H1 (cell line): Measurements from ENCODE around the gene RHBG. TPM values are rescaled to one million over a fixed set of nuclear protein-coding genes. Genes with fewer than 3 reads are reported as not detected.

Experiments used
- CTCF ChIA-PET: fragments of 300-600 bp; sonication (Branson Sonifier 250); formaldehyde crosslinking; loops from one replicate; lab custom pipeline; 2021; ENCODE audit not compliant: partially characterized antibody; lab: Charles Lee
- POLR2A ChIA-PET: fragments of 300-600 bp; sonication (Branson Sonifier 250); formaldehyde crosslinking; loops from one replicate; lab custom pipeline; 2021; ENCODE audit warnings: inconsistent platforms; ENCODE audit not compliant: partially characterized antibody; lab: Charles Lee
- DNase-seq, 2 experiments: peaks; one replicate each; pipeline versions ENCODE4 v3.0.0 to v3.0.0-alpha.2; 2010 to 2022; ENCODE audit warnings: low spot score in 2 of 2, low read depth in 1 of 2, mixed read lengths in 1 of 2
- FAIRE-seq: peaks from 2 replicates; lab custom pipeline; 2011; peaks lifted over from hg19 to GRCh38; lab: Jason Lieb, UNC
- H2AFZ ChIP-seq: 2 replicates; pipeline ENCODE4 v1.8.1; 2012; ENCODE audit warnings: low read length, inconsistent platforms
- H2AK5ac ChIP-seq: 2 replicates; pipeline ENCODE4 v1.6.1; 2013; ENCODE audit warnings: low read depth, low read length
- H2BK120ac ChIP-seq: replicated peaks from 2 replicates; pipeline ENCODE3; 2013; ENCODE audit warnings: low read depth, low read length, inconsistent platforms
- H2BK12ac ChIP-seq: 2 replicates; pipeline ENCODE4 v1.6.1; 2013; ENCODE audit warnings: low read depth, low read length
- H2BK15ac ChIP-seq: 2 replicates; pipeline ENCODE4 v1.6.1; 2013; ENCODE audit warnings: low read length
- H2BK20ac ChIP-seq: 2 replicates; pipeline ENCODE4 v1.6.1; 2013; ENCODE audit warnings: low read length
- H2BK5ac ChIP-seq: 2 replicates; pipeline ENCODE4 v1.6.1; 2013; ENCODE audit warnings: low read depth, low read length
- H3K14ac ChIP-seq: 2 replicates; pipeline ENCODE4 v1.6.1; 2013; ENCODE audit warnings: inconsistent platforms; ENCODE audit not compliant: insufficient read length
- H3K18ac ChIP-seq: 2 replicates; pipeline ENCODE4 v1.6.1; 2013; ENCODE audit warnings: low read length; ENCODE audit errors: extremely low read depth
- H3K23ac ChIP-seq: 2 replicates; pipeline ENCODE4 v1.6.1; 2013; ENCODE audit warnings: inconsistent platforms; ENCODE audit not compliant: insufficient read length
- H3K23me2 ChIP-seq: 2 replicates; pipeline ENCODE4 v1.6.1; 2013; ENCODE audit warnings: low read depth, low read length
- H3K27ac ChIP-seq: 2 replicates; pipeline ENCODE4 v1.6.1; 2011; ENCODE audit warnings: low read depth, low read length, inconsistent platforms
- H3K27me3 ChIP-seq, 4 experiments: replicated peaks in 1 of 4; 1 replicate in 1 of 4; 2 replicates in 3 of 4; pipeline versions ENCODE4 v1.6.1 to v1.8.1; 2011 to 2013; ENCODE audit warnings: low read length in 3 of 4, mild to moderate bottlenecking in 3 of 4, inconsistent platforms in 2 of 4, mixed read lengths in 2 of 4, moderate library complexity in 1 of 4; ENCODE audit not compliant: control insufficient read depth in 3 of 4, insufficient read depth in 3 of 4; ENCODE audit errors: extremely low read depth in 1 of 4
- H3K36me3 ChIP-seq, 4 experiments: 2 replicates each; pipeline versions ENCODE4 v1.6.1 to v1.8.1; 2011 to 2013; ENCODE audit warnings: mild to moderate bottlenecking in 4 of 4, low read length in 3 of 4, moderate library complexity in 2 of 4, control low read depth in 1 of 4, inconsistent platforms in 1 of 4; ENCODE audit not compliant: insufficient read depth in 4 of 4, control insufficient read depth in 2 of 4
- H3K4ac ChIP-seq: replicated peaks from 2 replicates; pipeline ENCODE3; 2013; ENCODE audit warnings: low read length, low read depth, mixed read lengths, inconsistent platforms; ENCODE audit not compliant: insufficient read length
- H3K4me1 ChIP-seq, 4 experiments: replicated peaks in 1 of 4; 1 replicate in 1 of 4; 2 replicates in 3 of 4; pipeline versions ENCODE4 v1.6.1 to v1.8.1; 2011 to 2013; ENCODE audit warnings: low read length in 3 of 4, inconsistent platforms in 2 of 4, mixed read lengths in 1 of 4; ENCODE audit not compliant: insufficient read depth in 4 of 4, control insufficient read depth in 3 of 4
- H3K4me2 ChIP-seq, 2 experiments: 2 replicates each; pipeline versions ENCODE4 v1.6.1 to v1.8.1; 2011 to 2013; ENCODE audit warnings: low read depth in 2 of 2, low read length in 2 of 2, control low read depth in 1 of 2, inconsistent platforms in 1 of 2, mild to moderate bottlenecking in 1 of 2; ENCODE audit not compliant: insufficient read depth in 1 of 2
- H3K4me3 ChIP-seq, 4 experiments: fragments of 200-600, 300-600 bp in 1 of 4; sonication (generic), shearing (Covaris generic), sonication (Bioruptor Twin) in 1 of 4; 2 replicates each; pipeline versions ENCODE4 v1.5.1 to v1.8.1; 2011 to 2016; ENCODE audit warnings: low read length in 4 of 4, low read depth in 3 of 4, control low read depth in 2 of 4, inconsistent platforms in 2 of 4, mild to moderate bottlenecking in 2 of 4, mixed read lengths in 1 of 4, moderate library complexity in 1 of 4; ENCODE audit not compliant: insufficient read depth in 2 of 4; ENCODE audit errors: extremely low read depth in 1 of 4
- H3K56ac ChIP-seq: replicated peaks from 2 replicates; pipeline ENCODE3; 2013; ENCODE audit warnings: low read depth, mild to moderate bottlenecking, mixed read lengths, low read length, inconsistent platforms; ENCODE audit not compliant: insufficient read length
- H3K79me1 ChIP-seq: 2 replicates; pipeline ENCODE4 v1.6.1; 2013; ENCODE audit warnings: low read depth, low read length, control low read depth
- H3K79me2 ChIP-seq, 2 experiments: 2 replicates each; pipeline versions ENCODE4 v1.6.1 to v1.8.1; 2012 to 2013; ENCODE audit warnings: low read length in 2 of 2, mild to moderate bottlenecking in 2 of 2, inconsistent platforms in 1 of 2; ENCODE audit not compliant: insufficient read depth in 2 of 2, control insufficient read depth in 1 of 2
- H3K9ac ChIP-seq, 4 experiments: replicated peaks in 1 of 4; 1 replicate in 1 of 4; 2 replicates in 3 of 4; pipeline versions ENCODE4 v1.6.1 to v1.8.1; 2011 to 2013; ENCODE audit warnings: low read depth in 3 of 4, low read length in 3 of 4, control low read depth in 2 of 4, mild to moderate bottlenecking in 2 of 4, moderate library complexity in 2 of 4, inconsistent platforms in 1 of 4; ENCODE audit errors: extremely low read depth in 1 of 4
- H3K9me3 ChIP-seq, 2 experiments: 2 replicates each; pipeline versions ENCODE4 v1.6.1 to v1.8.1; 2012 to 2013; ENCODE audit warnings: mild to moderate bottlenecking in 2 of 2, moderate library complexity in 2 of 2, control low read depth in 1 of 2, inconsistent platforms in 1 of 2, low read depth in 1 of 2, low read length in 1 of 2, mixed read lengths in 1 of 2; ENCODE audit not compliant: insufficient read depth in 2 of 2
- H4K20me1 ChIP-seq, 2 experiments: replicated peaks in 1 of 2; 2 replicates each; pipeline versions ENCODE3 to v1.8.1; 2011 to 2013; ENCODE audit warnings: inconsistent platforms in 2 of 2, low read length in 2 of 2, mild to moderate bottlenecking in 1 of 2; ENCODE audit not compliant: insufficient read depth in 2 of 2, control insufficient read depth in 1 of 2
- H4K5ac ChIP-seq: 2 replicates; pipeline ENCODE4 v1.6.1; 2013; ENCODE audit warnings: low read length, low read depth, mixed read lengths, inconsistent platforms; ENCODE audit not compliant: insufficient read length
- H4K8ac ChIP-seq: 2 replicates; pipeline ENCODE4 v1.8.0; 2013; ENCODE audit warnings: mild to moderate bottlenecking, moderate library complexity, low read length, inconsistent platforms; ENCODE audit not compliant: insufficient read depth; ENCODE audit errors: extremely low read depth
- H4K91ac ChIP-seq: replicated peaks from 2 replicates; pipeline ENCODE3; 2013; ENCODE audit warnings: low read length, mixed read lengths, inconsistent platforms; ENCODE audit not compliant: insufficient read length
- CTBP2 ChIP-seq: IDR thresholded peaks from 2 replicates; pipeline ENCODE4 v1.7.0; 2011; ENCODE audit warnings: borderline replicate concordance, mild to moderate bottlenecking, moderate library complexity, mixed read lengths, low read length; ENCODE audit not compliant: insufficient read depth, insufficient read length
- E2F6 ChIP-seq: IDR thresholded peaks from 2 replicates; pipeline ENCODE4 v1.6.1; 2012; ENCODE audit warnings: inconsistent platforms
- EGR1 ChIP-seq: IDR thresholded peaks from 2 replicates; pipeline ENCODE4 v1.6.1; 2011; ENCODE audit warnings: low read depth, low read length, borderline replicate concordance
- MAX ChIP-seq: IDR thresholded peaks from 2 replicates; pipeline ENCODE4 v1.6.1; 2012; ENCODE audit warnings: inconsistent platforms
- RFX5 ChIP-seq: IDR thresholded peaks from 2 replicates; pipeline ENCODE4 v1.6.1; 2011; ENCODE audit warnings: low read depth, low read length, improper control_type of control experiment, borderline replicate concordance
- SP1 ChIP-seq: IDR thresholded peaks from 2 replicates; pipeline ENCODE4 v1.6.1; 2011; ENCODE audit warnings: low read depth, low read length
- TEAD4 ChIP-seq: IDR thresholded peaks from 2 replicates; pipeline ENCODE4 v1.6.1; 2012; ENCODE audit warnings: low read depth, low read length, inconsistent platforms, mixed read lengths
- WGBS, 2 experiments: shearing (Covaris generic) in 1 of 2; methylation state at CpG; one replicate each; pipeline versions ENCODE4 v1.1.6 to v1.1.7; 2013 to 2015; ENCODE audit warnings: low lambda C conversion rate in 2 of 2, mixed read lengths in 2 of 2, inconsistent platforms in 1 of 2, low coverage in 1 of 2, missing lambda C conversion rate in 1 of 2; ENCODE audit not compliant: insufficient replicate concordance in 2 of 2, insufficient coverage in 1 of 2, insufficient read length in 1 of 2; ENCODE audit errors: extremely low coverage in 1 of 2, missing lambda C conversion rate in 1 of 2; 5-methylcytosine and 5-hydroxymethylcytosine counted together
- polyA plus RNA-seq, 7 experiments: library from polyadenylated mRNA; depleted of rRNA in 3 of 7; stranded (reverse) in 5 of 7; unstranded in 2 of 7; fragments of >200 nt in 5 of 7; fragments of 200-250 nt in 2 of 7; gene quantifications; 1 replicate in 5 of 7; 2 replicates in 1 of 7; 4 replicates in 1 of 7; pipeline versions ENCODE4 v1.2.1 to v1.2.3, GENCODE V29; 2011 to 2013; ENCODE audit warnings: missing spikeins in 2 of 7, mixed read lengths in 2 of 7
- total RNA-seq: library from RNA; stranded (reverse); fragmentation: NEBNext Ultra II Directional; extraction: Animal tissue kit (Norgen Biotek cat#: 25700); gene quantifications from 2 replicates; pipeline ENCODE4 v1.2.1, GENCODE V29; 2021

The RHBG gene
- total and polyA plus RNA-seq, 2 of the 8 experiments (the other 6 are each of a cell fraction or from before 2014, with no cell fraction given): 2.6 to 2.7 TPM

- POLR2A ChIA-PET: interaction anchor here (0.6 to 3.0 kb wide), 6 partner anchors 10 to 128 kb away, joined by 3 to 8 read pairs (median 3); no protein-coding TSS in a partner anchor
- DNase-seq: no peak
- H3K36me3 ChIP-seq: no peaks in the 10 kb centered on the region
- H4K20me1 ChIP-seq: no peaks in the 10 kb centered on the region
- H3K14ac ChIP-seq: no peak overlapping the region
- no peak overlapping the region for H3K27ac ChIP-seq
- peak overlapping the region; percentile 88; the same call in 1 of the 2 replicates for H2BK15ac ChIP-seq
- H2AFZ ChIP-seq: no peak overlapping the region
- H3K4ac ChIP-seq: no peak overlapping the region
- H4K5ac ChIP-seq: no peak overlapping the region
- H2AK5ac ChIP-seq: no peak overlapping the region
- H2BK5ac ChIP-seq: peak overlapping the region; percentile 7; the same call in 1 of the 2 replicates
- WGBS, 2 experiments: 82% methylated on average over 10 of the region's 10 CpGs; no CpG with 5 or more reads in 1 of the 2 experiments
- H3K18ac ChIP-seq: no peak overlapping the region; the same call in 1 of the 2 replicates
- H4K91ac ChIP-seq: no peak overlapping the region
- H2BK12ac ChIP-seq: peak overlapping the region; percentile 39; the same call in 1 of the 2 replicates
- TF ChIP-seq MAX (peak; percentile 85), CTBP2 (no peak), E2F6 (peak; percentile 87), TEAD4 (no peak), EGR1 (no peak), RFX5 (no peak), SP1 (no peak)
- no peak overlapping the region for H3K23ac ChIP-seq
- H3K79me2 ChIP-seq: no peaks in the 10 kb centered on the region
- no peaks in the 10 kb centered on the region for H3K79me1 ChIP-seq
- 0 out of 2 replicates have a peak overlapping the region, but pooled peaks have one; percentile 55 for H2BK20ac ChIP-seq
- H3K4me2 ChIP-seq: no peak overlapping the region
- no peak overlapping the region for H3K56ac ChIP-seq
- H3K4me1 ChIP-seq: peaks cover 6 to 25% (median 22%) of the 10 kb centered on the region in 4 experiments
- no peak overlapping the region for H3K4me3 ChIP-seq
- H2BK120ac ChIP-seq: no peak overlapping the region
- no peaks in the 10 kb centered on the region for H3K9me3 ChIP-seq
- H4K8ac ChIP-seq: no peak overlapping the region
- FAIRE-seq: no peak
- no peak overlapping the region for H3K9ac ChIP-seq
- CTCF ChIA-PET: interaction anchor here (0.8 to 26.1 kb wide), 7 partner anchors 13 to 261 kb away, joined by 3 to 517 read pairs (median 7); no protein-coding TSS in a partner anchor
- H3K23me2 ChIP-seq: no peaks in the 10 kb centered on the region
- H3K27me3 ChIP-seq: peaks cover 0 to 7% (median 0%) of the 10 kb centered on the region in 4 experiments; a peak in 1 of 7 replicates
Measured at GRCh38 chr1:156399355-156400125, 30.5 kb downstream of the RHBG start.
